ENCODE measurements around the gene KCNB1.
"Not testable (repeated sequence)": the region's sequence is repeated elsewhere in the genome, so short reads cannot be mapped to it uniquely, and the experiment has no call there.

The KCNB1 gene

GRCh38 chr20:49324306-49324705, 158.2 kb downstream of the KCNB1 start:
- no peak for TF ChIP-seq POU2F2 (IDR thresholded peaks at IDR 0.05; ENCODE audit: low read depth, low read length)
- no peak for TF ChIP-seq TAF1 (IDR thresholded peaks at IDR 0.05; ENCODE audit: low read depth, low read length)
- no peak for TF ChIP-seq PAX5 (IDR thresholded peaks at IDR 0.05; ENCODE audit: insufficient read depth, low read length, severe bottlenecking)
- no peak for TF ChIP-seq POLR2A (IDR thresholded peaks at IDR 0.05; ENCODE audit: low read depth, low read length)
- DNase-seq (ENCODE audit: insufficient read length, low spot score) (no peak), FAIRE-seq (no peak)

GRCh38 chr20:49323622-49324238, 158.7 kb downstream of the KCNB1 start:
- FAIRE-seq: peak; percentile 20
- no peak for DNase-seq (ENCODE audit: insufficient read length, low spot score)
- no peak for TF ChIP-seq SPI1 (IDR thresholded peaks at IDR 0.05; ENCODE audit: low read depth, low read length)
- no peak for TF ChIP-seq POLR2A (IDR thresholded peaks at IDR 0.05; ENCODE audit: low read depth, low read length)
- TF ChIP-seq TAF1 (IDR thresholded peaks at IDR 0.05; ENCODE audit: low read depth, low read length): no peak
- TF ChIP-seq POU2F2 (IDR thresholded peaks at IDR 0.05; ENCODE audit: low read depth, low read length): no peak
- TF ChIP-seq PAX5 (IDR thresholded peaks at IDR 0.05; ENCODE audit: insufficient read depth, low read length, severe bottlenecking): no peak
- TF ChIP-seq POLR2AphosphoS5 (IDR thresholded peaks at IDR 0.05; ENCODE audit: low read depth, low read length): no peak

- FAIRE-seq: no peak
- no peak for DNase-seq (ENCODE audit: insufficient read length, low spot score)
- no peak for TF ChIP-seq TAF1 (IDR thresholded peaks at IDR 0.05; ENCODE audit: low read depth, low read length)
- no peak for TF ChIP-seq POU2F2 (IDR thresholded peaks at IDR 0.05; ENCODE audit: low read depth, low read length)
- TF ChIP-seq POLR2AphosphoS5 (IDR thresholded peaks at IDR 0.05; ENCODE audit: low read depth, low read length): no peak
- no peak for TF ChIP-seq PAX5 (IDR thresholded peaks at IDR 0.05; ENCODE audit: insufficient read depth, low read length, severe bottlenecking)
- no peak for TF ChIP-seq SPI1 (IDR thresholded peaks at IDR 0.05; ENCODE audit: low read depth, low read length)
- no peak for TF ChIP-seq POLR2A (IDR thresholded peaks at IDR 0.05; ENCODE audit: low read depth, low read length)
These were observed 162.0 kb downstream of the KCNB1 start for GRCh38 chr20:49320460-49320859.

- DNase-seq (ENCODE audit: insufficient read length, low spot score): no peak
- FAIRE-seq: no peak
- TF ChIP-seq SPI1 (IDR thresholded peaks at IDR 0.05; ENCODE audit: low read depth, low read length) (no peak), TAF1 (IDR thresholded peaks at IDR 0.05; ENCODE audit: low read depth, low read length) (no peak), PAX5 (IDR thresholded peaks at IDR 0.05; ENCODE audit: insufficient read depth, low read length, severe bottlenecking) (no peak), POU2F2 (IDR thresholded peaks at IDR 0.05; ENCODE audit: low read depth, low read length) (no peak), POLR2A (IDR thresholded peaks at IDR 0.05; ENCODE audit: low read depth, low read length) (no peak), POLR2AphosphoS5 (IDR thresholded peaks at IDR 0.05; ENCODE audit: low read depth, low read length) (no peak)
These were observed 163.2 kb downstream of the KCNB1 start for GRCh38 chr20:49319208-49319809.

GRCh38 chr20:49318430-49319207, 163.8 kb downstream of the KCNB1 start:
- DNase-seq (ENCODE audit: insufficient read length, low spot score) (no peak), FAIRE-seq (no peak)
- TF ChIP-seq POU2F2 (IDR thresholded peaks at IDR 0.05; ENCODE audit: low read depth, low read length): no peak
- TF ChIP-seq TAF1 (IDR thresholded peaks at IDR 0.05; ENCODE audit: low read depth, low read length): no peak
- TF ChIP-seq POLR2A (IDR thresholded peaks at IDR 0.05; ENCODE audit: low read depth, low read length): no peak
- no peak for TF ChIP-seq SPI1 (IDR thresholded peaks at IDR 0.05; ENCODE audit: low read depth, low read length)
- no peak for TF ChIP-seq PAX5 (IDR thresholded peaks at IDR 0.05; ENCODE audit: insufficient read depth, low read length, severe bottlenecking)
- TF ChIP-seq POLR2AphosphoS5 (IDR thresholded peaks at IDR 0.05; ENCODE audit: low read depth, low read length): no peak

GRCh38 chr20:49318091-49318429, 164.4 kb downstream of the KCNB1 start:
- no peak for FAIRE-seq
- TF ChIP-seq TAF1 (IDR thresholded peaks at IDR 0.05; ENCODE audit: low read depth, low read length) (no peak), POU2F2 (IDR thresholded peaks at IDR 0.05; ENCODE audit: low read depth, low read length) (no peak), POLR2AphosphoS5 (IDR thresholded peaks at IDR 0.05; ENCODE audit: low read depth, low read length) (no peak), POLR2A (IDR thresholded peaks at IDR 0.05; ENCODE audit: low read depth, low read length) (no peak), SPI1 (IDR thresholded peaks at IDR 0.05; ENCODE audit: low read depth, low read length) (no peak), PAX5 (IDR thresholded peaks at IDR 0.05; ENCODE audit: insufficient read depth, low read length, severe bottlenecking) (no peak)
- DNase-seq (ENCODE audit: insufficient read length, low spot score): no peak

- TF ChIP-seq POU2F2 (IDR thresholded peaks at IDR 0.05; ENCODE audit: low read depth, low read length) (no peak), POLR2A (IDR thresholded peaks at IDR 0.05; ENCODE audit: low read depth, low read length) (no peak), SPI1 (IDR thresholded peaks at IDR 0.05; ENCODE audit: low read depth, low read length) (no peak), TAF1 (IDR thresholded peaks at IDR 0.05; ENCODE audit: low read depth, low read length) (no peak), POLR2AphosphoS5 (IDR thresholded peaks at IDR 0.05; ENCODE audit: low read depth, low read length) (no peak), PAX5 (IDR thresholded peaks at IDR 0.05; ENCODE audit: insufficient read depth, low read length, severe bottlenecking) (no peak)
- FAIRE-seq: no peak
These were observed 165.8 kb downstream of the KCNB1 start for GRCh38 chr20:49316704-49317103.

GRCh38 chr20:49315580-49315979, 166.9 kb downstream of the KCNB1 start:
- TF ChIP-seq POLR2AphosphoS5 (IDR thresholded peaks at IDR 0.05; ENCODE audit: low read depth, low read length) (no peak), POLR2A (IDR thresholded peaks at IDR 0.05; ENCODE audit: low read depth, low read length) (no peak), TAF1 (IDR thresholded peaks at IDR 0.05; ENCODE audit: low read depth, low read length) (no peak), POU2F2 (IDR thresholded peaks at IDR 0.05; ENCODE audit: low read depth, low read length) (no peak), PAX5 (IDR thresholded peaks at IDR 0.05; ENCODE audit: insufficient read depth, low read length, severe bottlenecking) (no peak), SPI1 (IDR thresholded peaks at IDR 0.05; ENCODE audit: low read depth, low read length) (no peak)
- FAIRE-seq: no peak
- DNase-seq (ENCODE audit: insufficient read length, low spot score): no peak

More at GRCh38 chr20:49316704-49317103, 165.8 kb downstream of the KCNB1 start:
- DNase-seq (ENCODE audit: insufficient read length, low spot score): no peak

- DNase-seq (ENCODE audit: insufficient read length, low spot score); FAIRE-seq: not testable (repeated sequence)
These were observed 168.4 kb downstream of the KCNB1 start for GRCh38 chr20:49314052-49314451.
